GM19240 (cell line): ENCODE data around the gene IL7R.

Source experiments
- DNase-seq: peaks from one replicate; pipeline ENCODE4 v3.0.0; 2011; ENCODE audit warnings: low spot score; ENCODE audit not compliant: insufficient read length

Gene IL7R, protein sequence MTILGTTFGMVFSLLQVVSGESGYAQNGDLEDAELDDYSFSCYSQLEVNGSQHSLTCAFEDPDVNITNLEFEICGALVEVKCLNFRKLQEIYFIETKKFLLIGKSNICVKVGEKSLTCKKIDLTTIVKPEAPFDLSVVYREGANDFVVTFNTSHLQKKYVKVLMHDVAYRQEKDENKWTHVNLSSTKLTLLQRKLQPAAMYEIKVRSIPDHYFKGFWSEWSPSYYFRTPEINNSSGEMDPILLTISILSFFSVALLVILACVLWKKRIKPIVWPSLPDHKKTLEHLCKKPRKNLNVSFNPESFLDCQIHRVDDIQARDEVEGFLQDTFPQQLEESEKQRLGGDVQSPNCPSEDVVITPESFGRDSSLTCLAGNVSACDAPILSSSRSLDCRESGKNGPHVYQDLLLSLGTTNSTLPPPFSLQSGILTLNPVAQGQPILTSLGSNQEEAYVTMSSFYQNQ

DNA sequence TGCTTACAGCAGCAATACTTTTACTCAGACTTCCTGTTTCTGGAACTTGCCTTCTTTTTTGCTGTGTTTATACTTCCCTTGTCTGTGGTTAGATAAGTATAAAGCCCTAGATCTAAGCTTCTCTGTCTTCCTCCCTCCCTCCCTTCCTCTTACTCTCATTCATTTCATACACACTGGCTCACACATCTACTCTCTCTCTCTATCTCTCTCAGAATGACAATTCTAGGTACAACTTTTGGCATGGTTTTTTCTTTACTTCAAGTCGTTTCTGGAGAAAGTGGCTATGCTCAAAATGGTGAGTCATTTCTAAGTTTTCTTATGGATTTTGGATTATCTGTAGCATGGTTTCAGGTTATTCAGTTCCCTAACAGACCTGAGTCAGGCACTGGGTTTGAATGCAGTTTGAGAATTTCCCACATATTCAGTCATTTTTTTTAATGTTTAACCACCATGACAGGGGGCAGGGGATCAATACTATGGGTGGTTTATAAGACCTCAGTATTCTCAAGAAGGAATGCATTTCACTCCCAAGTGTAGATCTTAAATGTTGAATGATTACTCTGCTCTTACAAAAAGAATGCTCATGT, at the start of gene IL7R:
Gene IL7R (plus strand): TSS at position 127 of the 587 bp plus-strand sequence. CDS start 87 bp downstream, at position 214.
- DNase-seq: no peak

DNA sequence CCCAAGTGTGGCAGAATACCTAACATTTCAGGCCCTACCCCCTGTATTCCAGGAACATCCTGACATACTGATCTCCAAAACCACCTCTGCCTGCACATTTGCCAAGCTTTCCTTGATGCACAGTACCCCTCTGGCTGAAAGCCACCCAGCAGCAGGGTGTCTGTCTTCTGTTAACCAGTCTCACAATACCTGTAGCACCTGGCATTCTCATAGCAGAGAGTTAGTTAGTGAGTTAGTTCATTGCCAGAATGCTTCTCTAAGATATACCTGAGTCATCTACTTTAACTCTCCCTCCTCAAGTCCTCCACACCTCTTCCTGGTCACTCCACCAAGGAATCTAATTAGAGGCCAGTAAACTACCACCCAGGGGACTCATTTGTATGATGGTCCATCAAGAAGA, 46.1 kb upstream of the IL7R start:
- no peak for DNase-seq

DNA sequence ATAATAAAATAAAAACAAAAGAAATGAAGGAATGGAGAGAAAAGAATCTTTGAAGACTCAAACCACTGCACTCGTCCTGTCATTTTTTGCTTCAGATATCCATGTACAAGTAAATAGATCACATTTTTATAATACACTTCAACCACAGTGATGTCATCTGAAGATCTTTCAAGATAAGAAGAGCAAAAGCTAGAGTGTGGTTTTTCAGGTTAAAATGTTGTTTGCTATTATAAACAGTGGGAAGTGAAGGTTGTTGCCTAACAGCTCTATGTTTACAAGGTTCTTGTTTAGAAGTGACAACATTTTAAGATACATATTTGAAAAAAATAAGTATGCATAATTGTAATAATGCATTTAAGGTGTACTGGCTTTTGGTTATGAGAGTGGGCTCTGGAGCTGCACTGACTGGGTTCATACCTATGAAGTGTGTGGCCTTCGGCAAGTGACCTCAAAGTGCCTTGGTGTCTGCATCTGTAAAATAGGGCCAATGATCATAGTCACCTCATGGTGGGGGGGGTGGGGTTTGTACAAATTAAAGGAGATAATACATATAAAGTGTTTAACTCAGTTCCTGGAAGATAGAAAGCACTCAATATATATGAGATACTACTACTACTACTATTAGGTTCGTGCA, 45.5 kb upstream of the IL7R start:
- no peak for DNase-seq

- no peak for DNase-seq
Observed at GRCh38 chr5:35813521-35813920, 43.2 kb upstream of the IL7R start.

- DNase-seq: no peak
Observed at GRCh38 chr5:35815089-35815936, 41.4 kb upstream of the IL7R start.

- no peak for DNase-seq
Observed at GRCh38 chr5:35816881-35817521, 39.7 kb upstream of the IL7R start.

GRCh38 chr5:35819026-35819425, 37.7 kb upstream of the IL7R start:
- no peak for DNase-seq

- no peak for DNase-seq
Observed at GRCh38 chr5:35819668-35820067, 37.0 kb upstream of the IL7R start.

GRCh38 chr5:35820735-35821134, 36.0 kb upstream of the IL7R start:
- no peak for DNase-seq

- DNase-seq: no peak
Observed at GRCh38 chr5:35821513-35821912, 35.2 kb upstream of the IL7R start.

DNA sequence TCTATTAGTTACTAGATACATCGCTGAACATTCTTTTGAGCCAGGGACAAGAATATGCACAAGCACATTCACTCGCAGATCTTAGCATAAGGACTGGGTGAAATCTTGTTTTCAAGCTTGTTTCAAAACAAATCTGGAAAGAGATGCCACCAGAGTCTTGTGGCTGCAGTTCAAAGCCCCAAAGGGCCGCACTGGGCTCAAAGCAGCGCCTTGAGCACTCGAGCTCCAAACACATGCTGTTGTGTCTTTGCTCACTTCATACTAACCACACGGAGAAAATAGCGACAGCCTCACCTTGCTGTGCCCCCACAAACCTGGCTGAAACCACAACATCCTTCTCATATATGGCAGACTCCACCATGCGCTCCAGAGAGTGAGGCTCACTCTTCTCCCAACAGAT, 34.2 kb upstream of the IL7R start:
- no peak for DNase-seq

DNA sequence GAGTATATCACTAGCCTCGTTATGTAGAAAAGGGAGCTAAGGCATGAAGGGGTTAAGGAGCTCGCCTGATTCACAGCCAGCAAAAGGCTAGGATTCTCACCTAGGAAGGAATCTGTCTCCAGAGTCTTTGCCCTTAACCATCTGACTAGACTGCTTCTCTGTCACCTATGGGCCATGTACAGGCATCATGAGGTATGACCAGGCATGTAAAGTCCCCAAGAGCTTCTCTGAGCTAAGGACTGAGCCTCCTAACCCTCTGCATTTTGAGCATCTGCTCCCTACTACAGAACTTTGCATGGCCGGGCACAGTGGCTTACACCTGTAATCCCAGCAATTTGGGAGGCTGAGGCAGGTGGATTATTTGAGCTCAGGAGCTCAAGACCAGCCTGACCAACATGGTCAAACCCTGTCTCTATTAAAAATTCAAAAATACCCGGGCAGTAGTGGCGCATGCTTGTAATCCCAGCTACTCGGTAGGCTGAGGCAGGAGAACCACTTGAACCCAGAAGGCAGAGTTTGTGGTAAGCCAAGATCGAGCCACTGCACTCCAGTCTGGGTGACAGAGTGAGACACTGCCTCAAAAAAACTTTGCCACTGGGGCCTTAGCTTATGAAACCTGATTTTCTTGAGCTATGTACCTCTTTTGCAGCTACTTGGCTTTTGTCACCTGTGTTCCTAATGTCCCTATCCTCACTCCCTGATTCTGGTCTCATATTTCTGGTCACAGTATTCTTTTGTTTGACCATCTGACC, 33.2 kb upstream of the IL7R start:
- DNase-seq: no peak

GRCh38 chr5:35826056-35826455, 30.6 kb upstream of the IL7R start:
- no peak for DNase-seq

- no peak for DNase-seq
Observed at GRCh38 chr5:35826554-35826953, 30.1 kb upstream of the IL7R start.

DNA sequence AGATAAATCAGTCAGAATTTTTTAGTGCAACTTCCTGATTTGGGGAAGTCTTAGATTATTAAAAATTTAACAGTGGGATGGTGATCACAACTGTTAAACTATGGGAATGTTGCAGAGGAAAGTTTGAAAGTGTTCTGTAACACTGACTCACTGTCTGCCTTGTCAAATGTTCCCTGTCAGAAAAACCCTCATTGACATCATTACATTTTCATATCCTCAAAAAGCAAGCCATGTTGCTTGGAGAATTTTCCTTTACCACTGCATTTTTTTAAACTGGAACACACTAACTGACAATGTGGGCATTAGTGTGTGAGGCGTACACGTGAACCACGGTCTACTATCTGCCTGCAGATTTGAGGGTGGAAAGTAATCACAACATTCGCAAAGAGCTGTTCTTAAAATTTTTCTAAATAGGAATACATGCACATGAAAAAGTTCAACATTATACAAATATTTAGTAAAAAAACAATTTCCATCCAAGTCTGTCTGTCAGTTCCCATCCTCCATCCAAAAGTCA, 28.6 kb upstream of the IL7R start:
- DNase-seq: no peak

DNA sequence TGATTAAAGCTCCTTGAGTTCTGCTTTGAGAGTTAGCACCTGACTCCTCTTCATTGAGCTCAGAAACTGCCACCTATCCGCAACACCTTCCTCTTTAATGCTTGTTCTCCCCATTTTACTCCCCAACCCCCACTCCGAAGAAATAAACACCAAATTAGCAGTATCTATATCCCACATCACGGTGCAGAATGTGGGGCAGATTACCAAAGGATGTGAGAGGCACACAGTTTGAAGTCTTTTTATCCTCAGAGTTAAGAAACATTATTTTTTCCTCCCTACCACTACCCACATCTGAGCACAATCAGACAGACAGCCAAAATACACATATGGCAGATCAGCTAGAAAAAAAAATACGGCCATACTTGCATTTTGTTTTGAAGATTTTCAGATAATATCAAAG, 26.1 kb upstream of the IL7R start:
- DNase-seq: no peak

DNA sequence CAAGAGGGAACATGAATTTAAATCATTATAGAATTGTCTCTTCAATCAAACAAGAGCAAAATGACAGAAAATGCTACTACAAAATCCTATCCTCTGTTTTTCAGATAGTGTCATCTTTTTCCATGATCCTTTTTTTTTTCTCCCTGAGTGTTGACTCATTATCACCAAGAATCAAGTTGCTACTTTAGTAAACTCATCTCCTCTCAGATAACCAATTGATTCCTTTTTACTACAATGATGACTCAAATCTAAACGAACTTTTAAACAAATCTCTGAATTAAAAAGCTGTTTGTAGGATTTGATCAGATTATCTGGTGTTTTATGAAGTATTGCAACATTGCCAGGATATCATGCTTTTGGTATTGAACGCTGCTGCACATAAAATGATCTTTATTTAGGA, 23.9 kb upstream of the IL7R start:
- DNase-seq: no peak

GRCh38 chr5:35833224-35833623, 23.5 kb upstream of the IL7R start:
- no peak for DNase-seq

GRCh38 chr5:35835796-35836742, 20.6 kb upstream of the IL7R start:
- DNase-seq: no peak
